Activated naive CD4-positive, alpha-beta T cell treated with anti-CD3 and anti-CD28 coated beads, Interleukin-2, amount 10 ng/mL, durations not matched to agents 7 days and 5 days (primary cell): Measurements from ENCODE around the gene ABCB6.

ENCODE experiments used
- CTCF ChIA-PET: fragments of 350-600 bp; sonication (Branson Sonifier 250); formaldehyde crosslinking; loops from one replicate; lab custom pipeline; 2021; ENCODE audit warnings: antibody characterized with exemption; lab: Charles Lee
- DNase-seq: peaks from one replicate; pipeline ENCODE4 v3.0.0-alpha.2; 2020
- H3K27ac Mint-ChIP-seq: one replicate; pipeline ENCODE4 v1.8.0; 2021; ENCODE audit warnings: mild to moderate bottlenecking, moderate library complexity, mixed read lengths
- H3K27me3 Mint-ChIP-seq: one replicate; pipeline ENCODE4 v1.8.0; 2021; ENCODE audit warnings: mild to moderate bottlenecking, mixed read lengths
- H3K36me3 Mint-ChIP-seq: one replicate; pipeline ENCODE4 v1.8.0; 2021; ENCODE audit warnings: mixed read lengths
- H3K4me1 Mint-ChIP-seq: one replicate; pipeline ENCODE4 v1.8.0; 2021; ENCODE audit warnings: mixed read lengths
- H3K4me3 Mint-ChIP-seq: one replicate; pipeline ENCODE4 v1.8.0; 2021; ENCODE audit warnings: mild to moderate bottlenecking, moderate library complexity, mixed read lengths
- H3K9me3 Mint-ChIP-seq: one replicate; pipeline ENCODE4 v1.8.0; 2021; ENCODE audit warnings: mixed read lengths

Gene ABCB6

GRCh38 chr2:219171231-219171651, 47.5 kb downstream of the ABCB6 start:
- Mint-ChIP-seq H3K9me3 (no peaks in the 10 kb centered on the region), H3K4me1 (peaks cover 30% of the 10 kb centered on the region), H3K36me3 (peaks cover 27% of the 10 kb centered on the region), H3K4me3 (no peak overlapping the region), H3K27ac (peak overlapping the region; percentile 77), H3K27me3 (no peaks in the 10 kb centered on the region)
- DNase-seq, result peak; percentile 36
- CTCF ChIA-PET, result interaction anchor here (0.7 to 5.6 kb wide), 21 partner anchors 9 to 128 kb away, joined by 3 to 70 read pairs (median 4); partner anchors contain the start of genes GLB1L, NHEJ1, STK16 and ZFAND2B

- no peak within 1 kb of the TSS for H3K27ac Mint-ChIP-seq
- no peaks in the 10 kb centered on the region for H3K9me3 Mint-ChIP-seq
- CTCF ChIA-PET, result interaction anchor here (0.7 to 5.6 kb wide), 13 partner anchors 10 to 129 kb away, joined by 3 to 70 read pairs (median 5); partner anchors contain the start of genes NHEJ1 and ZFAND2B
- peaks cover 27% of the 10 kb centered on the region for H3K36me3 Mint-ChIP-seq
- H3K27me3 Mint-ChIP-seq, result no peaks in the 10 kb centered on the region
- no peak for DNase-seq
- no peak within 1 kb of the TSS for H3K4me3 Mint-ChIP-seq
- peaks cover 21% of the 10 kb centered on the region for H3K4me1 Mint-ChIP-seq
Measured at GRCh38 chr2:219169930-219170654, 48.7 kb downstream of the ABCB6 start, which contains the start of gene SLC23A3. TSS of gene SLC23A3 (minus strand) at chr2:219170029. CDS start at chr2:219169984, 45 bp downstream.

GRCh38 chr2:219168932-219169331, 49.8 kb downstream of the ABCB6 start:
- H3K9me3 Mint-ChIP-seq, result no peaks in the 10 kb centered on the region
- H3K27me3 Mint-ChIP-seq, result no peaks in the 10 kb centered on the region
- H3K27ac Mint-ChIP-seq, result no peak overlapping the region
- CTCF ChIA-PET, result interaction anchor here (3.6 to 5.6 kb wide), 2 partner anchors 42 to 126 kb away, joined by 33 to 70 read pairs; no protein-coding TSS in a partner anchor
- no peak for DNase-seq
- no peak overlapping the region for H3K4me3 Mint-ChIP-seq
- H3K36me3 Mint-ChIP-seq, result peaks cover 19% of the 10 kb centered on the region
- peaks cover 9% of the 10 kb centered on the region for H3K4me1 Mint-ChIP-seq

GRCh38 chr2:219168526-219168925, 50.2 kb downstream of the ABCB6 start:
- CTCF ChIA-PET, result no interaction called here
- Mint-ChIP-seq H3K36me3 (peaks cover 15% of the 10 kb centered on the region), H3K4me1 (peaks cover 8% of the 10 kb centered on the region), H3K27me3 (no peaks in the 10 kb centered on the region), H3K9me3 (no peaks in the 10 kb centered on the region), H3K27ac (no peak overlapping the region), H3K4me3 (no peak overlapping the region)
- DNase-seq, result no peak

GRCh38 chr2:219167997-219168396, 50.8 kb downstream of the ABCB6 start:
- Mint-ChIP-seq H3K27ac (no peak overlapping the region), H3K27me3 (no peaks in the 10 kb centered on the region), H3K4me3 (no peak overlapping the region), H3K4me1 (peaks cover 4% of the 10 kb centered on the region), H3K36me3 (peaks cover 12% of the 10 kb centered on the region), H3K9me3 (no peaks in the 10 kb centered on the region)
- DNase-seq, result no peak
- CTCF ChIA-PET, result no interaction called here

- no peaks in the 10 kb centered on the region for H3K27me3 Mint-ChIP-seq
- H3K9me3 Mint-ChIP-seq, result no peaks in the 10 kb centered on the region
- H3K4me1 Mint-ChIP-seq, result peaks cover 11% of the 10 kb centered on the region
- no peak overlapping the region for H3K27ac Mint-ChIP-seq
- no peak overlapping the region for H3K4me3 Mint-ChIP-seq
- no peaks in the 10 kb centered on the region for H3K36me3 Mint-ChIP-seq
- CTCF ChIA-PET, result interaction anchor here (1.0 to 3.0 kb wide), 7 partner anchors 9 to 130 kb away, joined by 3 to 9 read pairs (median 4); partner anchors contain the start of gene CNPPD1
- no peak for DNase-seq
Measured at GRCh38 chr2:219165058-219165911, 53.5 kb downstream of the ABCB6 start.

- Mint-ChIP-seq H3K4me1 (peaks cover 27% of the 10 kb centered on the region), H3K4me3 (no peak overlapping the region), H3K27ac (no peak overlapping the region), H3K27me3 (no peaks in the 10 kb centered on the region), H3K36me3 (peaks cover under 1% of the 10 kb centered on the region), H3K9me3 (no peaks in the 10 kb centered on the region)
- DNase-seq, result no peak
- CTCF ChIA-PET, result interaction anchor here (0.7 to 2.1 kb wide), 2 partner anchors 9 to 132 kb away, joined by 4 to 9 read pairs; no protein-coding TSS in a partner anchor
Measured at GRCh38 chr2:219163156-219163555, 55.6 kb downstream of the ABCB6 start.

GRCh38 chr2:219161097-219161496, 57.7 kb downstream of the ABCB6 start:
- Mint-ChIP-seq H3K9me3 (no peaks in the 10 kb centered on the region), H3K4me3 (peak overlapping the region; percentile 90), H3K27ac (no peak overlapping the region), H3K4me1 (peaks cover 27% of the 10 kb centered on the region), H3K36me3 (peaks cover 13% of the 10 kb centered on the region), H3K27me3 (no peaks in the 10 kb centered on the region)
- no peak for DNase-seq
- CTCF ChIA-PET, result interaction anchor here (3.2 to 3.9 kb wide), 2 partner anchors 10 to 132 kb away, joined by 18 to 50 read pairs; partner anchors contain the start of gene SLC23A3

GRCh38 chr2:219160186-219161017, 58.4 kb downstream of the ABCB6 start, which contains the start of gene NHEJ1:
TSS of gene NHEJ1 (minus strand) at chr2:219160815. CDS start at chr2:219158362, 2,453 bp downstream.
- H3K27ac Mint-ChIP-seq, result peak within 1 kb of the TSS; percentile 97
- H3K4me3 Mint-ChIP-seq, result peak within 1 kb of the TSS; percentile 90
- H3K27me3 Mint-ChIP-seq, result no peaks in the 10 kb centered on the region
- H3K36me3 Mint-ChIP-seq, result peaks cover 13% of the 10 kb centered on the region
- H3K9me3 Mint-ChIP-seq, result no peaks in the 10 kb centered on the region
- peak; percentile 95 for DNase-seq
- CTCF ChIA-PET, result interaction anchor here (0.8 to 7.3 kb wide), 20 partner anchors 11 to 370 kb away, joined by 3 to 50 read pairs (median 9); partner anchors contain the start of genes ANKZF1, ATG9A, CNPPD1 and CRYBA2
- H3K4me1 Mint-ChIP-seq, result peaks cover 27% of the 10 kb centered on the region
